Esophagus muscularis mucosa (tissue), 3 donors: ENCODE data around the gene ZNF500.

Experiments
- CTCF ChIP-seq, 3 experiments: fragments of 200-600 bp in 2 of 3; fragments of 450-650 bp in 1 of 3; sonication (generic) in 2 of 3; IDR thresholded peaks; one replicate each; pipeline ENCODE4 v1.5.1; 2017 to 2019; ENCODE audit warnings: antibody characterized with exemption in 3 of 3, mild to moderate bottlenecking in 2 of 3, moderate library complexity in 1 of 3
- POLR2A ChIP-seq: fragments of 450-650 bp; IDR thresholded peaks from one replicate; pipeline ENCODE4 v1.6.1; 2017; ENCODE audit warnings: antibody characterized with exemption, moderate library complexity, mild to moderate bottlenecking, low read depth

DNA sequence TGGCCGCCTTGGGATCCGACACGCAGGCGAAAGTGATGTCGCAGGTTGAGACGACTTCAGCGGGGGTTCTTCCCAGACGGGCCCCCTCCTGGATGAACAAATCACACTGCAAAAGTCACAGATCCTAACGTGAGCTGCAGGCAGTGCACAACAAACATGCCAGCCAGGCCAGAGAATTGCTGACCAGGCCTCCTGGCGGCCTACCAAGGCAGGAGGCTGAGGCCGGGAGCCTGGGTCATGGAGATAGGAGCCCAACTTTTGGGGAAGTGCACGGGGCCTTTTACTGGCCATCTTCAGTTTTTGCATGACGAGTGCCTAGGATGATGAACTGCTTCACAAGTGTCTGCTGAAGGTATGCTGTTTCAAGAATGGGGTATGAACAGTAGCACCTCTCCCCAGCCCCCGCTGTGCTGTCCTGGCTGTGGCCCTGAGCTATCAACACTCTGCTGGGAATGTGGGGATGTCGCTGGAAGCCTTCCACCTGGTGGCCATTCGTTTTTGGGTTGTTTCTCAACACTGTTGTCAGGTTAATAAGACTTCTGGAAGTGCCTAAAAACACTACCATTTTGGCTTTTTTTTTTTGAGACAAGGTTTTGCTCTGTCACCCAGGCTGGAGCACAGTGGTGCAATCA lies 47.7 kb upstream of the ZNF500 start:
- peak in 2 of 3 experiments; percentile 12 to 15 for TF ChIP-seq CTCF (IDR thresholded peaks at IDR 0.05)
- no peak for TF ChIP-seq POLR2A
